Measurements from ENCODE around the gene COA1.
"Not testable (repeated sequence)": the region's sequence is repeated elsewhere in the genome, so short reads cannot be mapped to it uniquely, and the experiment has no call there.

The COA1 gene

DNA sequence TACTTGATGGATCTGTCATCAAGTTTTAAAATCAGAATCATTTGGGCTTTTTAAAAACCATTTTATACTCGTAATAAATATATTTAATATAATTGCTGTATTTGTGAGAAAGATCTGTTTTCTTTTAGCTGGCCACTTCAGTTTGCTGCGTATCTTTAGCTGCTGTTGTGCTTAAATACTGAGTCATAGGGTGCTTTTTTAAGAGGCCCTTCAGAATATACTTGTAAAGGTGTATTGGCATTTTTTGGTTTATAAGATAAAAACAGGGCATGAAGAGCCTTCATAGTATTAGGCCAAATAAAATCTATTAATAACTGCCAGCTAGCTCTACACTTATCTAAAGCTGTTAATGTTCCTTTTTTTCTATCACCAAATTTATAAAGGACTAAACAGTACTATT is 102.6 kb downstream of the COA1 start:
- no peak for DNase-seq

DNA sequence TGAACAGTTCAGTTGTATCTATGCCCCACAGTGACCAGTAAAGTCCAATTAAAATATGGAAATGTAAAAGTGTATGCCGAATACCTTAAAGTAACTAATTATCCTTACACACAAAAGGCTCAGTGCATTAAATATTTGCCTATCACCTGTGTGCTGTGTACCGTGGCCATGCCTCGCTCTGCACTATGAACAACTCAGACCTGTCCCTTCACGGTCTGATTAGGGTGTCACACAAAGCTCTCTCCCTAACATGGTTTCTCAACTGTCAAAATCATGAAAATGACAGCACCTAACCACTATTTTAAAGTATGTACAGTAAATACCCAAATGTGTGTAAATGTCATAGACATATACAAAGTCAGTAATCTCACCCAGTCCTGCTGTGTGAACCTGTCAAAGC is 103.3 kb downstream of the COA1 start:
- DNase-seq = no peak

- DNase-seq = no peak
Observed at GRCh38 chr7:43625453-43625852, 103.9 kb downstream of the COA1 start.

GRCh38 chr7:43624156-43624555 is 105.2 kb downstream of the COA1 start:
- no peak for DNase-seq

DNA sequence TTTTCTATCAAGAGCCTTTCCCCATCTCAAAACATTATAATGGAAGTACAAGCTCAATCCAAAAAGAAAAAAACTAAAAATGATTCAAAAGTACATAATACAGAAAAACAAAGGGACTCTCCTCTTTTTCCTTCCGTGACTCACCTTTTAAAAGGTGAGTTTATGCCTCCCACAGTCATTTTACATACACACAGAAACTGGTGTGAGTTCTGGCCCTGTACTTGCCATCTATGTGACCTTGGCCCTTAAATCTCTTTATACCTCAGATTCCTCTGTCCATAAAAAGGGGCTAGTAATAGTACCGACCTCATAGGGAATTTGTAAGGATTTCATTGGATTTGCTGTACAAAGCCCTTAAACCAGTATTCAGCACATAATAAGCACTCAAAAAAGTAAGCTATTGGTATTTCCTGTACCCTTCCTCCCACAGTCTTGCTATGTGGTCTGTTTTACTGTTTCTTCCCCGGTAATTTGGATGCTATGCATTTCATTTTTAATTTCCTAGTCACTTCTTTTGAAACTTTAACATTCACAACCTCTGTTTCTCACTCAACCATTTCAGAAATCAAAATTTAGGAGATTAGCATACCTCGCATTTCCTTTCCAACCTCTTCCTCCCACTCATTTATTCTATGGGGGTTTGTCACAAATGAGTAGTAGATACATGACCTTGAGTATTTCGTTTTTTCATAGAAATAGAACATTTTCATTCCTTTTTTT is 107.4 kb downstream of the COA1 start:
- no peak for DNase-seq

DNA sequence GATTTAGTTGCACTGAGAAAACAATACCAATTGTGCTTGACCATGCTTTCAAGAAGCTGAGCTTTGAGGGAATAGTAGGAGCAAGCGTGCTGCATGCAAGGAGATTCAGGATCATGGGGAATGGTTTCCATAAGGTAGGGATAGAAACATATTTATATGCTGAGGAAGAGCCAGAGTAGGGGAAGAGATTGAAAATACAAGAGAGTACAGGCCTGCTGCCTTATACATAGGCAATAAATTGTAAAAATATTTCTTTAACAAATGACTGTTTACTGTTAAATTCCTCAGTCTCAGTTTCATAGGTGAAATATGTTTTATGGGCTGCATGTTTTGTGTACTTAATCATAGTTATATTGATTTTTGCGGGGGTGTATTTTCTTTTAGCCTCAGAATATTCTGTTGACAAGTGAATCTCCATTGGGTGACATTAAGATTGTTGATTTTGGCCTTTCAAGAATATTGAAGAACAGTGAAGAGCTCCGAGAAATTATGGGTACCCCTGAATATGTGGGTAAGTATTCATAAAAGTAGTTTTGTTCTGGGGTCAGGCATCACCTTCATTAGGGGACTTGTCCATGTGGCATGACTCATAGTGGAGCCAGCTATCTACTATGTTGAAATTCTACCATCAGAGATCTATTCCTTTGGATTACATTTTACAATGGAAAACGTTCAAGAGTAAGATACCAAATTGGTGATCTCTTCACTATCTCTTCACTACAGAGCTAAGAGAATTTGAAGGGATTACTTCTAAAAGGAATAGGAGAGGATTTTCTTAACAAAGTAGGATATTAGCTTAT is 109.9 kb downstream of the COA1 start:
- no peak for DNase-seq

- no peak for DNase-seq
Observed at GRCh38 chr7:43618073-43618472, 111.2 kb downstream of the COA1 start.

- DNase-seq = no peak
Observed at GRCh38 chr7:43616977-43617376, 112.3 kb downstream of the COA1 start.

DNA sequence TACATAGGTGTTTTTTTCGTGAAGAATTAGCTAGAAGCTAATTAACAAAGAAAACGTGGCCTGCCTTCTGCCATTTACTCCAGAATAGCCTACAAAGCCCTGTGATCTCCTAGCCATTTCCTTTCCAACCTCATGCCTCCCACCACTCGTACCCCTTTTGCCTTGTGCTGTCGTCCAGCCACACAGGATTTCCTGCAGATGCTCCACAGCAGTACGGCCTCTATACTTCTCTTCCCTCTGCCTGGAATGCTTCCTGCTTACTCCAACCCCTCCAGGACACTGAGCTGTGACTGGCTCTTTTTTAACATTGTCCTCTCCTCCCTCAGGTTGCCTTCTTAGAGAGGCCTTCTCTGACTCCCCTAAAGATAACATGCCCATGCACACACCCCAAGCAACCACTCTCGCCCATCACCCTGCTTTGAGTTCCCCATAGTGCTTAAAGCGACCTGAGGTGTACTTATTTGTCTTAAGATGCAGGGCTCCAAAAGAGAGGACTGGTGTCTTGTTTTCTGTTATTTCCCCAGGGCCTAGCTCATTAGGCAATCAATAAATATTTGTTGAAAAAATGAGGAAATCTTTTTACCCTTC is 113.7 kb downstream of the COA1 start:
- DNase-seq = no peak

- no peak for DNase-seq
Observed at GRCh38 chr7:43612599-43613589, 116.4 kb downstream of the COA1 start.

GRCh38 chr7:43612128-43612527 is 117.2 kb downstream of the COA1 start:
- DNase-seq = no peak

DNA sequence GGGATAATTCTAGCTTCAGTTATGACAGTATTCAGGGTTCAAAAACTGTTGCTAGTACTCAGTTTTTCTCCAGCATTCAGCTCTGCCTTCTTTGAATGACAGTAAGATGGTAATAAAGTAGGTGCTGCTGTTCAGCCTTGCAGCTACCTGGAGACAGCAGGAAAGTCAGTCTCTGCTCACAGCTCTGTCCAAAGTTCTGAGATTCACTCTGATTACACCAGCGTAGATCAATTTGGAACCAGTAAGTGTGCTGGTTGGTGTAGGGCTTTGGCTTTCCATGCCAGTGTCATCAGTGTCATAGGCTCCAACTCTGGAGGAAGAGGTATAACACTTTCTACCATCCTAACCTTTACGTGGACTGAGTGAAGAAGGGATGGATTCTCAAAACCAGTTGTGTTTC is 120.2 kb downstream of the COA1 start:
- no peak for DNase-seq

DNA sequence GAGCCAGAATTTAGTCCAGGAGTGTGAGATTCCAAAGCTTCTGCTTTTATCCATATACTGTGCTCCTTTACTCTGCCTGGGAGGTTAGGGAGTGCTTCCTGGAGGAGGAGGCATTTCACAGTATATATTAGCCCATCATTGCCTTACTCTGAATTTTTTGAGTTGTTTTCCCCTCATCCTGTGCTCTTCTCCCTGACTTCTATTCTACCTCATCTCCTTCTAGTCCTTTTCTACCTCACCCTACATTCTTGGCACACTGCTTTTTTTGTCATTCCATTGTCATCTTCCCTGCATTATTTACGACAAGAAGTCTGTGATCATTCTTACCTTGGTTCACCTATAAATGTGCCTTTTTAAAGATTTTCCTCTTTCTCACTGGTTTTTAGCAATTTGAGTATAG is 125.1 kb downstream of the COA1 start:
- no peak for DNase-seq

- no peak for DNase-seq
Observed at GRCh38 chr7:43602256-43602655, 127.1 kb downstream of the COA1 start.

DNA sequence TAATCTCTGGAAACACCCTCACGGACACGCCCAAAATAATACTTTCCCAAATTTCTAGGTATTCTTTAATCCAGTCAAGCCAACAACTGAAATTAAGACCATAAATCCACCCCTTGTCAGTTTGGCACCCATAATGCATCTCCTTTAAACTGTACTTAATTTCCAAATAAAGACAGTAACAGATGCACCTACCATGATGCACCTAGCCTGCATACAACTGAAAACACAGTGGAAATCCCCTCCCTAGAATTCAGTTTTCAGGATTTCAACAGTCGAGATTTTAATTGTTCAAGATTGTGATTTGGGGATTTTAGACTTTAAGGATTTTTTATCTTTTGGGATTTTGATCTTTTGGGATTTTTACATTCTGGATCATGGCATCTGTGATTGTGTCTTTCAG is 129.3 kb downstream of the COA1 start:
- DNase-seq = no peak

- not testable (repeated sequence) for DNase-seq
Observed at GRCh38 chr7:43596426-43596825, 132.9 kb downstream of the COA1 start.

DNA sequence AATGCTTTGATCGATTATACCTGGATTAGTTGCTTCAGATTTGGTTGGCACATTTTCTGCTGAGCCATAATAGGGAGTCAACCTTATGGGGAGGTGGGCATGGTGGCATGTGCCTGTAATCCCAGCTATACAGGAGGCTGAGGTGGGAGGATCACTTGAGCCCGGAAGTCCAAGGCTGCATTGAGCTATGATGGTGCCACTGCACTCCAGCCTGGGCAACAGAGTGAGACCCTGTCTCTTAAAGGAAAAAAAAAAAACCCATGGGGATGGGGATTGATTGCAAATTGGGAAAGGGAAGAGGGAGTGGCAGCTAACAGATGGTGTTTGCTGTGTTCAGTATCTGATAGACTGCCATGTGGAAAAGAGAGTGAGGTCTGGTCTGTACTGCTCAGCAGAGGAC is 135.3 kb downstream of the COA1 start:
- no peak for DNase-seq

DNA sequence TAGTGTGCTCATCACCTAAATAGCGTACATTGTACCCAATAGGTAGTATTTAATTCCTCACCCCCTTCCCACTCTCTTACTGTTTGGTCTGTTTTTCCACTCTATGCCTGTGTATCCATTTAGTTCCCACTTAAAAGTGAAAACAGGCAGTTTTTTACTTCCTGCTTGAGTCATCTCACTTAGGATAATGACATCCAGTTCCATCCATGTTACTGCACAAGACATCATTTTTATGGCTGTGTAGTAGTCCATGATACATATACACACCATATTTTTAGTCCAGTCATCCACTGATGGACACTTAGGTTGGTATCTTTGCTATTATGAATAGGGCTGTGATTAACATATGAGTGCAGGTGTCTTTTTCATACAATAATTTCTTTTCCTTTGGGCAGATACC is 136.3 kb downstream of the COA1 start:
- peak in 1 of 2 donors; percentile 20 for DNase-seq

DNA sequence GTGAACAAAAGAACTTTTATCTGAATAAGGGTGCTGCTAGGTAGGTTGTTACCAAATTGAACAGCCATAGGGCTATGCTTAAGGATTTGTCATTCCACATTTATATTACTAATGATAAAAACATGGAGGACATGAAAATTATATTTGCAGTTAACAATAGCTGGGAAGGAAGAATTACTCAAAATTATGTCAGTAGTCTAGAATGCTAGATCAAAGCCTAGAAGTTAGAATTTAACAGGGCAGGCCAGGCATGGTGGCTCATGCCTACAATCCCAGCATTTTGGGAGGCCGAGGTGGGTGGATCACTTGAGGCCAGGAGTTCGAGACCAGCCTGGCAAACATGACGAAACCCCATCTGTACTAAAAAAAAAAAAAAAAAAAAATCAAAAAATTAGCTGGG is 137.0 kb downstream of the COA1 start:
- DNase-seq = no peak

GRCh38 chr7:43591558-43592180 is 137.7 kb downstream of the COA1 start:
- no peak for DNase-seq

DNA sequence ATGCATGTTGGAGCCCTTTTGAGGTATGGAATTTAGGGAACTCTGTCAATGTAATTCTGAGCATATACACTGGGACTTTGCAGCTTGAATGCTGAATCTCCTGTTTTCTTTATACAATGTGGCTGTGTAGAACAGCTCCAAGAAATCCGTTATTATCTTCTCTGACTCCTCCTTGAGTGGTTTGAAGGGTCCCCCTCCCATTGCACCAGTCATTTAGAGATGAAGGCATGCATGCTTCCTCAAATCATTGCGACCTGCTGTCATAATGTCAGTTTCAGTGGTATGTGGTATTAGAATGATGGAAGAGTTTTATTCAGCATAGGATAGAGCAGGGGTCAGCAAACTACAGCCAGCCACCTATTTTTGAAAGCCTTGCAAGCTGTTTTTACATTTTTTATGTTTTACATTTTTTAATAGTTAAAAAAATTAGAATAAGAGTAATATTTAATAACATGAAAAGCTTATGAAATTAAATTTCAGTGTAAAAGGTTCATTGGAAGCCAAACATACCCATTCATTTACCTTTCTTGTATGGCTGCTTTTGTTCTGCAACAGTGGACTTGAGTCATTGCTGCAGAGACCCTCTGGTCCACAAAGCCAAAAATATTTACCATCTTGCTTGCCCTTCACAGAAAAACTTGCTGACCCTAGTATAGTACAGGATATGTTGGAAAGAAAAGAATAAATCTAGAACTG is 138.3 kb downstream of the COA1 start:
- DNase-seq = no peak

- DNase-seq = no peak
Observed at GRCh38 chr7:43589728-43590127, 139.6 kb downstream of the COA1 start.

Measured in inflammatory macrophage treated with lipopolysaccharide for 1 hour (primary cell).